H1 (cell line): ENCODE results near the gene SNED1.

Experiments used
- CHD2 ChIP-seq: IDR thresholded peaks from 2 replicates; pipeline ENCODE4 v1.6.1; 2012; ENCODE audit warnings: low read length, improper control_type of control experiment
- EP300 ChIP-seq, 2 experiments: IDR thresholded peaks; 1 replicate in 1 of 2; 2 replicates in 1 of 2; pipeline ENCODE4 v1.6.1; 2011 to 2012; ENCODE audit warnings: low read depth in 2 of 2, low read length in 2 of 2, mild to moderate bottlenecking in 2 of 2, borderline replicate concordance in 1 of 2, inconsistent platforms in 1 of 2, moderate library complexity in 1 of 2
- KDM5A ChIP-seq: fragments of 200-600 bp; IDR thresholded peaks from 2 replicates; pipeline ENCODE4 v1.7.1; 2012; ENCODE audit warnings: mild to moderate bottlenecking, low read length, inconsistent platforms, mixed read lengths
- MAFK ChIP-seq: IDR thresholded peaks from 2 replicates; pipeline ENCODE4 v1.6.1; 2012; ENCODE audit warnings: low read depth, mild to moderate bottlenecking, improper control_type of control experiment, low read length
- POLR2AphosphoS5 ChIP-seq: IDR thresholded peaks from 2 replicates; pipeline ENCODE4 v1.6.1; 2011; ENCODE audit warnings: low read depth, low read length
- SIRT6 ChIP-seq: IDR thresholded peaks from one replicate; pipeline ENCODE4 v1.7.1; 2012; ENCODE audit warnings: low read length, inconsistent platforms
- TBP ChIP-seq: IDR thresholded peaks from 2 replicates; pipeline ENCODE4 v1.6.1; 2011; ENCODE audit warnings: low read depth, low read length, improper control_type of control experiment
- TF ChIP-seq, protein P1 (sequence below), 3 experiments: IDR thresholded peaks; 1 replicate in 2 of 3; 2 replicates in 1 of 3; pipeline versions ENCODE4 v1.5.1 to v1.6.1; 2011; ENCODE audit warnings: low read length in 3 of 3, mild to moderate bottlenecking in 3 of 3, inconsistent platforms in 2 of 3, low read depth in 1 of 3, moderate library complexity in 1 of 3; ENCODE audit not compliant: insufficient read depth in 1 of 3; ENCODE audit errors: control extremely low read depth in 1 of 3
- TF ChIP-seq, protein P2 (sequence below): IDR thresholded peaks from 2 replicates; pipeline ENCODE4 v1.6.1; 2011; ENCODE audit warnings: low read length, improper control_type of control experiment
- TF ChIP-seq, protein P3 (sequence below): IDR thresholded peaks from 2 replicates; pipeline ENCODE4 v1.6.1; 2012; ENCODE audit warnings: inconsistent platforms

DNA sequence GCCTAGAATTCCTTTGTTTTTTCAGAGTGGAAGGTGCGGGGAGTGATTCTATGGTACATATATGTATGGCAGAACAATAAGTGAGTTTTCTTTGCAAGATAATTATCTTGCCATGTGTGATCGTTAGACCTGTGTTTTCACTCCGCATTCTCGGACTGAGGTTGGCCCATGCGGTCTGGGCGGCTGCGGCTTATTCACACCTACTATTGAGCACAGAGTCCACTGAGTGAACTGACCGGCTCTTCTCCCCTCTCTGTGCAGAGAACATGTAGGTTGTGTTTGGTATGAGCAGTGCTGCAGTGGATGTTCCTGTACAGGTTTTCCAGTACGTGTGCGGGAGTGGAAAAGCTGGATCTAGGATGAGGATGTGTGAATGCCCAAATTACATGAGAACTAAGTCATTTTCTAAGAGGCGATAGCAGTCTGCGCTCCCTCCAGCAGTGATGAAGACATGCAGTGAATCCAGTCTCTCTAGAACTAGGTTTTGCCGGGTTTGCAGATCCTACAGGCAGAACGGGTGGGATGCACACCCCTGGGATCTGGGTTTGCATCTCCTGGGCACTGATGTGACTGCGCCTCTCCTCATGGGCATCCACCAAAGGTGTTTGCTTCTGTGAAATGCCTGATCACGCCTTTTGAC is 76.6 kb downstream of the SNED1 start:
- TF ChIP-seq, protein P1, sequence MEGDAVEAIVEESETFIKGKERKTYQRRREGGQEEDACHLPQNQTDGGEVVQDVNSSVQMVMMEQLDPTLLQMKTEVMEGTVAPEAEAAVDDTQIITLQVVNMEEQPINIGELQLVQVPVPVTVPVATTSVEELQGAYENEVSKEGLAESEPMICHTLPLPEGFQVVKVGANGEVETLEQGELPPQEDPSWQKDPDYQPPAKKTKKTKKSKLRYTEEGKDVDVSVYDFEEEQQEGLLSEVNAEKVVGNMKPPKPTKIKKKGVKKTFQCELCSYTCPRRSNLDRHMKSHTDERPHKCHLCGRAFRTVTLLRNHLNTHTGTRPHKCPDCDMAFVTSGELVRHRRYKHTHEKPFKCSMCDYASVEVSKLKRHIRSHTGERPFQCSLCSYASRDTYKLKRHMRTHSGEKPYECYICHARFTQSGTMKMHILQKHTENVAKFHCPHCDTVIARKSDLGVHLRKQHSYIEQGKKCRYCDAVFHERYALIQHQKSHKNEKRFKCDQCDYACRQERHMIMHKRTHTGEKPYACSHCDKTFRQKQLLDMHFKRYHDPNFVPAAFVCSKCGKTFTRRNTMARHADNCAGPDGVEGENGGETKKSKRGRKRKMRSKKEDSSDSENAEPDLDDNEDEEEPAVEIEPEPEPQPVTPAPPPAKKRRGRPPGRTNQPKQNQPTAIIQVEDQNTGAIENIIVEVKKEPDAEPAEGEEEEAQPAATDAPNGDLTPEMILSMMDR (IDR thresholded peaks at IDR 0.05; ENCODE audit: control extremely low read depth in 1 of 3, insufficient read depth in 1 of 3, low read depth in 1 of 3, low read length in 3 of 3) = no peak
- TF ChIP-seq, protein P2, sequence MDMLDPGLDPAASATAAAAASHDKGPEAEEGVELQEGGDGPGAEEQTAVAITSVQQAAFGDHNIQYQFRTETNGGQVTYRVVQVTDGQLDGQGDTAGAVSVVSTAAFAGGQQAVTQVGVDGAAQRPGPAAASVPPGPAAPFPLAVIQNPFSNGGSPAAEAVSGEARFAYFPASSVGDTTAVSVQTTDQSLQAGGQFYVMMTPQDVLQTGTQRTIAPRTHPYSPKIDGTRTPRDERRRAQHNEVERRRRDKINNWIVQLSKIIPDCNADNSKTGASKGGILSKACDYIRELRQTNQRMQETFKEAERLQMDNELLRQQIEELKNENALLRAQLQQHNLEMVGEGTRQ = no peak
- no peak for TF ChIP-seq MAFK
- no peak for TF ChIP-seq SIRT6
- no peak for TF ChIP-seq POLR2AphosphoS5
- no peak for TF ChIP-seq EP300 (IDR thresholded peaks at IDR 0.05; ENCODE audit: borderline replicate concordance in 1 of 2, low read depth in 2 of 2, low read length in 2 of 2)
- TF ChIP-seq CHD2 = no peak
- TF ChIP-seq KDM5A = no peak
- no peak for TF ChIP-seq TBP
- TF ChIP-seq, protein P3, sequence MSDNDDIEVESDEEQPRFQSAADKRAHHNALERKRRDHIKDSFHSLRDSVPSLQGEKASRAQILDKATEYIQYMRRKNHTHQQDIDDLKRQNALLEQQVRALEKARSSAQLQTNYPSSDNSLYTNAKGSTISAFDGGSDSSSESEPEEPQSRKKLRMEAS = no peak
